Endothelial cell of umbilical vein (primary cell): ENCODE results near the gene ODAD4. TPM values are rescaled to one million over a fixed set of nuclear protein-coding genes. Genes with fewer than 3 reads are reported as not detected.

Source experiments
- BruUV-seq: library from RNA; stranded (reverse); fragments of 400-500 nt; replicated peaks from 2 replicates; lab custom pipeline; 2021; lab: Mats Ljungman, UMichigan
- CTCF ChIA-PET: fragments of 300-600, 350-600 bp; sonication (Branson Sonifier 250); formaldehyde crosslinking; loops from one replicate; lab custom pipeline; 2021; ENCODE audit warnings: antibody characterized with exemption, inconsistent platforms; lab: Charles Lee
- POLR2A ChIA-PET: fragments of 300-600, 350-600 bp; sonication (Branson Sonifier 250); formaldehyde crosslinking; loops from one replicate; lab custom pipeline; 2021; ENCODE audit warnings: antibody characterized with exemption, inconsistent platforms; lab: Charles Lee
- DNase-seq: peaks from one replicate; pipeline ENCODE4 v3.0.0-alpha.2; 2011; ENCODE audit warnings: low read depth, low spot score
- FAIRE-seq: peaks from 2 replicates; lab custom pipeline; 2011; peaks lifted over from hg19 to GRCh38; lab: Jason Lieb, UNC
- H2AFZ ChIP-seq: 2 replicates; pipeline ENCODE4 v1.6.0; 2012; ENCODE audit warnings: low read depth, low read length, control low read depth, inconsistent platforms
- H3K27ac ChIP-seq: 2 replicates; pipeline ENCODE4 v1.5.1; 2011; ENCODE audit warnings: low read depth, mild to moderate bottlenecking, control low read depth, low read length, moderate library complexity; ENCODE audit not compliant: insufficient read depth
- H3K27me3 ChIP-seq, 2 experiments: 2 replicates each; pipeline versions ENCODE4 v1.6.0 to v1.6.1; 2011; ENCODE audit warnings: low read length in 2 of 2, mixed read lengths in 1 of 2; ENCODE audit not compliant: control insufficient read depth in 2 of 2, insufficient read depth in 2 of 2
- H3K36me3 ChIP-seq, 2 experiments: 2 replicates in 1 of 2; 3 replicates in 1 of 2; pipeline ENCODE4 v1.5.1; 2011; ENCODE audit warnings: low read length in 2 of 2, mild to moderate bottlenecking in 1 of 2, moderate library complexity in 1 of 2; ENCODE audit not compliant: control insufficient read depth in 2 of 2, insufficient read depth in 2 of 2; ENCODE audit errors: extremely low read depth in 1 of 2
- H3K4me1 ChIP-seq: 3 replicates; pipeline ENCODE4 v1.5.1; 2011; ENCODE audit warnings: mild to moderate bottlenecking, low read length; ENCODE audit not compliant: control insufficient read depth, insufficient read depth; ENCODE audit errors: extremely low read depth
- H3K4me2 ChIP-seq: 2 replicates; pipeline ENCODE4 v1.6.1; 2011; ENCODE audit warnings: low read length, control low read depth, mixed read lengths; ENCODE audit not compliant: insufficient read depth
- H3K4me3 ChIP-seq, 3 experiments: fragments of 200-600 bp in 1 of 3; sonication (generic), shearing (Covaris generic) in 1 of 3; replicated peaks in 1 of 3; 2 replicates each; pipeline ENCODE4 v1.5.1; 2011 to 2016; ENCODE audit warnings: control low read depth in 3 of 3, low read length in 3 of 3, mild to moderate bottlenecking in 2 of 3, inconsistent platforms in 1 of 3, low read depth in 1 of 3, moderate library complexity in 1 of 3; ENCODE audit not compliant: insufficient read depth in 1 of 3
- H3K79me2 ChIP-seq: 2 replicates; pipeline ENCODE4 v1.6.0; 2012; ENCODE audit warnings: low read length, inconsistent platforms; ENCODE audit not compliant: control insufficient read depth, insufficient read depth
- H3K9ac ChIP-seq: replicated peaks from 2 replicates; pipeline ENCODE3; 2011; ENCODE audit warnings: low read length, control low read depth; ENCODE audit not compliant: insufficient read depth; ENCODE audit errors: extremely low read depth
- H3K9me1 ChIP-seq: replicated peaks from 3 replicates; pipeline ENCODE4 v1.6.0; 2011; ENCODE audit warnings: mild to moderate bottlenecking, low read length; ENCODE audit not compliant: control insufficient read depth, insufficient read depth; ENCODE audit errors: extremely low read depth
- H3K9me3 ChIP-seq: replicated peaks from 2 replicates; pipeline ENCODE4 v1.5.1; 2012; ENCODE audit warnings: low read length, inconsistent platforms; ENCODE audit not compliant: control insufficient read depth, insufficient read depth
- H4K20me1 ChIP-seq: replicated peaks from 2 replicates; pipeline ENCODE3; 2011; ENCODE audit warnings: mild to moderate bottlenecking, low read length; ENCODE audit not compliant: control insufficient read depth, insufficient read depth; ENCODE audit errors: extremely low read depth
- CTCF ChIP-seq, 2 donors: IDR thresholded peaks; 1 replicate in 1 of 2; 2 replicates in 1 of 2; pipeline ENCODE4 v1.5.1; 2011; ENCODE audit warnings: low read length in 2 of 2, mild to moderate bottlenecking in 2 of 2, moderate library complexity in 2 of 2, control low read depth in 1 of 2, inconsistent platforms in 1 of 2, low read depth in 1 of 2; ENCODE audit not compliant: insufficient read depth in 1 of 2; ENCODE audit errors: extremely low read depth in 1 of 2
- EZH2 ChIP-seq: IDR thresholded peaks from 2 replicates; pipeline ENCODE4 v1.6.1; 2012; ENCODE audit warnings: borderline replicate concordance, low read depth, mild to moderate bottlenecking, moderate library complexity, low read length, inconsistent platforms; ENCODE audit not compliant: severe bottlenecking
- FOS ChIP-seq: IDR thresholded peaks from 2 replicates; pipeline ENCODE4 v1.6.1; 2011; ENCODE audit warnings: mild to moderate bottlenecking, low read length, moderate library complexity, borderline replicate concordance; ENCODE audit not compliant: insufficient read depth
- GATA2 ChIP-seq: IDR thresholded peaks from 2 replicates; pipeline ENCODE4 v1.7.0; 2011; ENCODE audit warnings: low read depth, mild to moderate bottlenecking, moderate library complexity, mixed read lengths, low read length; ENCODE audit not compliant: insufficient read length, insufficient read depth
- JUN ChIP-seq: IDR thresholded peaks from 2 replicates; pipeline ENCODE4 v1.6.1; 2011; ENCODE audit warnings: borderline replicate concordance, low read depth; ENCODE audit not compliant: insufficient read length, insufficient read depth
- MAX ChIP-seq: IDR thresholded peaks from 2 replicates; pipeline ENCODE4 v1.6.1; 2011; ENCODE audit not compliant: insufficient read depth, insufficient read length
- MYC ChIP-seq: IDR thresholded peaks from one replicate; pipeline ENCODE4 v1.6.1; 2011; ENCODE audit warnings: mild to moderate bottlenecking, low read depth, low read length
- POLR2A ChIP-seq: IDR thresholded peaks from 2 replicates; pipeline ENCODE4 v1.6.1; 2012; ENCODE audit warnings: low read depth, mild to moderate bottlenecking, control low read depth, low read length
- POLR2AphosphoS5 ChIP-seq: IDR thresholded peaks from 2 replicates; pipeline ENCODE4 v1.6.1; 2012; ENCODE audit warnings: low read depth, mild to moderate bottlenecking, control low read depth, low read length, moderate library complexity; ENCODE audit not compliant: insufficient read depth
- dilution Hi-C: fragments of 300-500 bp; cut with MboI; formaldehyde crosslinking; loops from one replicate; pipeline ENCODE4 v1.15.0; 2019; ENCODE audit warnings: low sequenced_read_pairs; ENCODE audit not compliant: extremely low pct_ligation_motif_present
- intact Hi-C: fragments of 100-400 bp; cut with micrococcal nuclease; formaldehyde crosslinking; loops from one replicate; pipeline ENCODE4 v1.10.0; 2022
- polyA plus RNA-seq, 4 experiments: library from polyadenylated mRNA; depleted of rRNA in 3 of 4; stranded (reverse) in 3 of 4; unstranded in 1 of 4; fragments of >200 nt; gene quantifications; 2 replicates each; pipeline versions ENCODE4 v1.2.1 to v1.2.3, GENCODE V29; 2011 to 2012; ENCODE audit warnings: missing spikeins in 1 of 4
- total RNA-seq: library from RNA; stranded (reverse); gene quantifications from 2 replicates; pipeline ENCODE4 v1.2.3, GENCODE V29; 2021

Gene ODAD4
- total and polyA plus RNA-seq, 2 donors (not counting 3 experiments of a cell fraction or from before 2014, with no cell fraction given), result 0.19 to 1.0 TPM

- Histone ChIP-seq H3K4me3 (no peak overlapping the region), H4K20me1 (no peaks in the 10 kb centered on the region), H3K27me3 (no peaks in the 10 kb centered on the region), H3K4me1 (no peaks in the 10 kb centered on the region), H3K9me1 (no peaks in the 10 kb centered on the region), H3K36me3 (peaks cover 17 to 63% of the 10 kb centered on the region in 2 experiments), H3K9me3 (no peaks in the 10 kb centered on the region), H3K27ac (no peak overlapping the region), H2AFZ (no peak overlapping the region), H3K79me2 (no peaks in the 10 kb centered on the region), H3K9ac (no peak overlapping the region), H3K4me2 (no peak overlapping the region)
- FAIRE-seq, result no peak
- BruUV-seq, result no TSS peak
- intact Hi-C loops (no loop called here), dilution Hi-C loops (no loop called here)
- no peak for DNase-seq
- TF ChIP-seq JUN (no peak), MAX (no peak), POLR2AphosphoS5 (no peak)
- ChIA-PET CTCF (interaction anchor here (1.1 to 1.5 kb wide), 4 partner anchors 12 to 39 kb away, joined by 4 to 6 read pairs (median 4); partner anchors contain the start of genes CNP and DNAJC7), POLR2A (no interaction called here)
Observed at GRCh38 chr17:41977991-41978390, 47.6 kb downstream of the ODAD4 start.

- dilution Hi-C loops, result no loop called here
- no TSS peak for BruUV-seq
- TF ChIP-seq FOS, result no peak
- no peak for TF ChIP-seq GATA2
- no peak for TF ChIP-seq EZH2
- no peak for TF ChIP-seq POLR2A
- TF ChIP-seq POLR2AphosphoS5, result no peak
- no peak for TF ChIP-seq JUN
- no peak for TF ChIP-seq MYC
- TF ChIP-seq MAX, result no peak
- TF ChIP-seq CTCF (IDR thresholded peaks at IDR 0.05; ENCODE audit: extremely low read depth in 1 of 2, insufficient read depth in 1 of 2, low read depth in 1 of 2, low read length in 2 of 2), result no peak
Observed at GRCh38 chr17:41982026-41982760, 51.8 kb downstream of the ODAD4 start.

More at GRCh38 chr17:41982026-41982760, 51.8 kb downstream of the ODAD4 start:
- Histone ChIP-seq H3K9me1 (no peaks in the 10 kb centered on the region), H3K36me3 (peaks cover 19 to 38% of the 10 kb centered on the region in 2 experiments), H3K4me3 (no peak overlapping the region), H3K79me2 (no peaks in the 10 kb centered on the region), H3K27ac (no peak overlapping the region), H3K9me3 (no peaks in the 10 kb centered on the region), H4K20me1 (no peaks in the 10 kb centered on the region), H3K4me2 (no peak overlapping the region), H2AFZ (no peak overlapping the region), H3K4me1 (no peaks in the 10 kb centered on the region), H3K27me3 (no peaks in the 10 kb centered on the region), H3K9ac (no peak overlapping the region)
- POLR2A ChIA-PET, result no interaction called here
- FAIRE-seq, result no peak
- no peak for DNase-seq
- CTCF ChIA-PET, result interaction anchor here (0.9 kb wide), 1 partner anchor 9 kb away, joined by 3 read pairs; no protein-coding TSS in a partner anchor
- intact Hi-C loops, result no loop called here
